GM06990 (cell line): Measurements from ENCODE around the gene E2F3.

Experiments used
- DNase-seq: peaks from one replicate; pipeline ENCODE4 v3.0.0-alpha.2; 2011; ENCODE audit not compliant: insufficient read length; ENCODE audit errors: extremely low read depth
- H3K27me3 ChIP-seq: replicated peaks from 2 replicates; pipeline ENCODE4 v1.6.0; 2011; ENCODE audit warnings: low read length; ENCODE audit not compliant: control insufficient read depth, insufficient read depth
- H3K36me3 ChIP-seq: 2 replicates; pipeline ENCODE4 v1.5.1; 2011; ENCODE audit warnings: low read length; ENCODE audit not compliant: control insufficient read depth, insufficient read depth
- H3K4me3 ChIP-seq: replicated peaks from 2 replicates; pipeline ENCODE4 v1.5.1; 2011; ENCODE audit warnings: low read depth, mild to moderate bottlenecking, control low read depth, low read length
- CTCF ChIP-seq: IDR thresholded peaks from 2 replicates; pipeline ENCODE4 v1.5.1; 2011; ENCODE audit warnings: low read length, control low read depth, mild to moderate bottlenecking, inconsistent platforms; ENCODE audit not compliant: insufficient read depth, poor library complexity, severe bottlenecking

E2F3 gene

GRCh38 chr6:20370393-20370792 is 31.3 kb upstream of the E2F3 start:
- TF ChIP-seq CTCF, result no peak
- H3K36me3 ChIP-seq, result no peaks in the 10 kb centered on the region
- no peaks in the 10 kb centered on the region for H3K27me3 ChIP-seq
- no peak for DNase-seq
- no peak overlapping the region for H3K4me3 ChIP-seq

- no peak for TF ChIP-seq CTCF
- no peaks in the 10 kb centered on the region for H3K27me3 ChIP-seq
- H3K36me3 ChIP-seq, result no peaks in the 10 kb centered on the region
- DNase-seq, result no peak
- H3K4me3 ChIP-seq, result no peak overlapping the region
These were observed 30.9 kb upstream of the E2F3 start for GRCh38 chr6:20370801-20371200.

GRCh38 chr6:20375436-20375835 is 26.2 kb upstream of the E2F3 start:
- H3K27me3 ChIP-seq, result no peaks in the 10 kb centered on the region
- no peaks in the 10 kb centered on the region for H3K36me3 ChIP-seq
- no peak for TF ChIP-seq CTCF
- DNase-seq, result no peak
- H3K4me3 ChIP-seq, result no peak overlapping the region

GRCh38 chr6:20377623-20378265 is 23.9 kb upstream of the E2F3 start:
- DNase-seq, result no peak
- Histone ChIP-seq H3K27me3 (no peaks in the 10 kb centered on the region), H3K4me3 (no peak overlapping the region), H3K36me3 (no peaks in the 10 kb centered on the region)
- TF ChIP-seq CTCF, result no peak

- Histone ChIP-seq H3K36me3 (no peaks in the 10 kb centered on the region), H3K27me3 (no peaks in the 10 kb centered on the region), H3K4me3 (no peak overlapping the region)
- TF ChIP-seq CTCF, result no peak
- DNase-seq, result no peak
These were observed 22.4 kb upstream of the E2F3 start for GRCh38 chr6:20379231-20379630.

- H3K27me3 ChIP-seq, result no peaks in the 10 kb centered on the region
- no peaks in the 10 kb centered on the region for H3K36me3 ChIP-seq
- no peak for DNase-seq
- no peak overlapping the region for H3K4me3 ChIP-seq
- no peak for TF ChIP-seq CTCF
These were observed 15.5 kb upstream of the E2F3 start for GRCh38 chr6:20386218-20386617.
